Activated B cell treated with CpG ODN at 0.5 μM for 24 hours (primary cell): ENCODE results near the gene GCA. TPM values are rescaled to one million over a fixed set of nuclear protein-coding genes. Genes with fewer than 3 reads are reported as not detected.

Experiments
- ATAC-seq: fragments of 200-7000 bp; cut with Tn5 transposase; one replicate; pipeline ENCODE4 v1.10.0; 2021; ENCODE audit warnings: low read depth, mild to moderate bottlenecking, moderate library complexity
- CTCF ChIA-PET: fragments of 350-600 bp; sonication (Branson Sonifier 250); formaldehyde crosslinking; loops from one replicate; lab custom pipeline; 2021; ENCODE audit warnings: antibody characterized with exemption; lab: Charles Lee
- POLR2A ChIA-PET: fragments of 350-600 bp; sonication (Branson Sonifier 250); formaldehyde crosslinking; loops from one replicate; lab custom pipeline; 2021; ENCODE audit warnings: antibody characterized with exemption; lab: Charles Lee
- DNase-seq: peaks from one replicate; pipeline ENCODE4 v3.0.0; 2022
- H3K27ac Mint-ChIP-seq: one replicate; pipeline ENCODE4 v1.8.0; 2020; ENCODE audit warnings: mixed read lengths
- H3K27me3 Mint-ChIP-seq: one replicate; pipeline ENCODE4 v1.8.0; 2021; ENCODE audit warnings: mixed read lengths
- H3K36me3 Mint-ChIP-seq: one replicate; pipeline ENCODE4 v1.8.0; 2021; ENCODE audit warnings: low read depth, mixed read lengths
- H3K4me1 Mint-ChIP-seq: one replicate; pipeline ENCODE4 v1.8.0; 2021; ENCODE audit warnings: mixed read lengths
- H3K4me3 Mint-ChIP-seq: one replicate; pipeline ENCODE4 v1.8.0; 2020; ENCODE audit warnings: mild to moderate bottlenecking, mixed read lengths
- H3K9me3 Mint-ChIP-seq: one replicate; pipeline ENCODE4 v1.8.0; 2020; ENCODE audit warnings: mixed read lengths
- CTCF ChIP-seq: fragments of 200-600 bp; IDR thresholded peaks from one replicate; pipeline ENCODE4 v1.8.0; 2022; ENCODE audit warnings: antibody characterized with exemption, mild to moderate bottlenecking
- intact Hi-C: fragments of 100-400 bp; cut with micrococcal nuclease; formaldehyde crosslinking; loops from one replicate; pipeline ENCODE4 v1.15.1; 2024
- total RNA-seq: library from RNA; stranded (reverse); gene quantifications from 2 replicates; pipeline ENCODE4 v1.2.3, GENCODE V29; 2022

GCA gene
- total RNA-seq, 1 donor from 2014 or later, result 33.9 TPM

- intact Hi-C loops, result no loop called here
- CTCF ChIA-PET, result no interaction called here
- TF ChIP-seq CTCF, result no peak
- ATAC-seq (no peak), DNase-seq (no peak)
- Mint-ChIP-seq H3K4me3 (no peak overlapping the region), H3K27ac (no peak overlapping the region), H3K4me1 (no peaks in the 10 kb centered on the region), H3K36me3 (no peaks in the 10 kb centered on the region), H3K9me3 (no peaks in the 10 kb centered on the region), H3K27me3 (peaks cover 4% of the 10 kb centered on the region)
- POLR2A ChIA-PET, result no interaction called here
Observed at GRCh38 chr2:162385536-162385935, 41.6 kb downstream of the GCA start.

GRCh38 chr2:162390801-162391200, 46.9 kb downstream of the GCA start:
- peaks cover 3% of the 10 kb centered on the region for H3K27me3 Mint-ChIP-seq
- no peak overlapping the region for H3K4me3 Mint-ChIP-seq
- CTCF ChIA-PET, result no interaction called here
- POLR2A ChIA-PET, result no interaction called here
- no peaks in the 10 kb centered on the region for H3K36me3 Mint-ChIP-seq
- H3K4me1 Mint-ChIP-seq, result no peaks in the 10 kb centered on the region
- no peak overlapping the region for H3K27ac Mint-ChIP-seq
- intact Hi-C loops, result no loop called here
- no peaks in the 10 kb centered on the region for H3K9me3 Mint-ChIP-seq
- TF ChIP-seq CTCF, result no peak
- DNase-seq, result no peak
- ATAC-seq, result no peak

GRCh38 chr2:162400336-162400735, 56.4 kb downstream of the GCA start:
- DNase-seq (no peak), ATAC-seq (no peak)
- intact Hi-C loops, result no loop called here
- no peaks in the 10 kb centered on the region for H3K9me3 Mint-ChIP-seq
- no peaks in the 10 kb centered on the region for H3K4me1 Mint-ChIP-seq
- H3K36me3 Mint-ChIP-seq, result no peaks in the 10 kb centered on the region
- no peak overlapping the region for H3K4me3 Mint-ChIP-seq
- peaks cover 2% of the 10 kb centered on the region for H3K27me3 Mint-ChIP-seq
- TF ChIP-seq CTCF, result no peak
- ChIA-PET CTCF (no interaction called here), POLR2A (no interaction called here)
- no peak overlapping the region for H3K27ac Mint-ChIP-seq

- DNase-seq (no peak), ATAC-seq (no peak)
- H3K27ac Mint-ChIP-seq, result no peak overlapping the region
- no peaks in the 10 kb centered on the region for H3K4me1 Mint-ChIP-seq
- H3K9me3 Mint-ChIP-seq, result no peaks in the 10 kb centered on the region
- TF ChIP-seq CTCF, result no peak
- intact Hi-C loops, result no loop called here
- H3K4me3 Mint-ChIP-seq, result no peak overlapping the region
- ChIA-PET CTCF (no interaction called here), POLR2A (no interaction called here)
- H3K36me3 Mint-ChIP-seq, result no peaks in the 10 kb centered on the region
- H3K27me3 Mint-ChIP-seq, result peaks cover 5% of the 10 kb centered on the region
Observed at GRCh38 chr2:162401871-162402270, 57.9 kb downstream of the GCA start.

- no peak for ATAC-seq
- CTCF ChIA-PET, result no interaction called here
Observed at GRCh38 chr2:162403884-162404283, 60.0 kb downstream of the GCA start.

More at GRCh38 chr2:162403884-162404283, 60.0 kb downstream of the GCA start:
- POLR2A ChIA-PET, result no interaction called here
- Mint-ChIP-seq H3K9me3 (no peaks in the 10 kb centered on the region), H3K4me1 (no peaks in the 10 kb centered on the region), H3K4me3 (no peak overlapping the region), H3K36me3 (no peaks in the 10 kb centered on the region), H3K27ac (no peak overlapping the region), H3K27me3 (peaks cover 3% of the 10 kb centered on the region)
- DNase-seq, result no peak
- TF ChIP-seq CTCF, result no peak
- intact Hi-C loops, result no loop called here

Other genes with a start within 250 kb of the GCA start
- gene GCG, start 191.9 kb upstream of the GCA start, total RNA-seq, result not detected in 2 replicates
- not detected in 2 replicates for gene FAP, start 100.7 kb upstream of the GCA start, total RNA-seq
- 61.8 and 63.0 TPM in 2 replicates for gene IFIH1, start 25.4 kb upstream of the GCA start, total RNA-seq